Measurements from ENCODE around the gene CHCHD6.

GRCh38 chr3:126723801-126724200 is 19.8 kb downstream of the CHCHD6 start:
- TF ChIP-seq SP1 (IDR thresholded peaks at IDR 0.05) (no peak), FOXM1 (IDR thresholded peaks at IDR 0.05; ENCODE audit: borderline replicate concordance) (no peak), SUZ12 (IDR thresholded peaks at IDR 0.05) (no peak), HDGF (IDR thresholded peaks at IDR 0.05; ENCODE audit: borderline replicate concordance) (no peak), NFRKB (IDR thresholded peaks at IDR 0.05) (no peak)

All from HEK293T (cell line).